Measurements from ENCODE around the gene SEC11A.
"Not testable (repeated sequence)": the region's sequence is repeated elsewhere in the genome, so short reads cannot be mapped to it uniquely, and the experiment has no call there.

SEC11A gene

GRCh38 chr15:84645997-84646396 lies 69.9 kb downstream of the SEC11A start:
- no peak for TF ChIP-seq ZFX (IDR thresholded peaks at IDR 0.05)
- no peak for TF ChIP-seq CTCF (conservative IDR thresholded peaks at IDR 0.05)
- H3K27ac ChIP-seq, result no peak overlapping the region

GRCh38 chr15:84645496-84645895 lies 70.4 kb downstream of the SEC11A start:
- TF ChIP-seq ZFX (IDR thresholded peaks at IDR 0.05) (no peak), CTCF (conservative IDR thresholded peaks at IDR 0.05) (no peak)

GRCh38 chr15:84643838-84644237 lies 72.1 kb downstream of the SEC11A start:
- H3K27ac ChIP-seq, result no peak overlapping the region
- no peak for TF ChIP-seq ZFX (IDR thresholded peaks at IDR 0.05)
- TF ChIP-seq CTCF (conservative IDR thresholded peaks at IDR 0.05), result no peak

More at GRCh38 chr15:84645496-84645895, 70.4 kb downstream of the SEC11A start:
- H3K27ac ChIP-seq, result no peak overlapping the region

- H3K27ac ChIP-seq, result not testable (repeated sequence)
Observed at GRCh38 chr15:84642640-84643039, 73.3 kb downstream of the SEC11A start.

GRCh38 chr15:84641871-84642270 lies 74.1 kb downstream of the SEC11A start:
- not testable (repeated sequence) for H3K27ac ChIP-seq

- H3K27ac ChIP-seq, result no peak overlapping the region
- TF ChIP-seq ZFX (IDR thresholded peaks at IDR 0.05), result no peak
- no peak for TF ChIP-seq CTCF (conservative IDR thresholded peaks at IDR 0.05)
Observed at GRCh38 chr15:84638103-84638502, 77.8 kb downstream of the SEC11A start.

- TF ChIP-seq CTCF (conservative IDR thresholded peaks at IDR 0.05) (no peak; the same call in 1 of the 2 replicates), ZFX (IDR thresholded peaks at IDR 0.05) (no peak)
- peak overlapping the region; percentile 42; the same call in 1 of the 2 replicates for H3K27ac ChIP-seq
Observed at GRCh38 chr15:84634228-84634837, 81.6 kb downstream of the SEC11A start.

- peak overlapping the region; percentile 42; the same call in 1 of the 2 replicates for H3K27ac ChIP-seq
Observed at GRCh38 chr15:84633311-84634227, 82.4 kb downstream of the SEC11A start.

More at GRCh38 chr15:84633311-84634227, 82.4 kb downstream of the SEC11A start:
- TF ChIP-seq ZFX (IDR thresholded peaks at IDR 0.05), result peak; percentile 79
- TF ChIP-seq CTCF (conservative IDR thresholded peaks at IDR 0.05), result no peak; the same call in 1 of the 2 replicates

Data from C4-2B (cell line).